Subcutaneous abdominal adipose tissue (tissue), 5 donors: ENCODE data around the gene VAV3.

Source experiments
- H3K27ac ChIP-seq: one replicate; pipeline ENCODE4 v1.7.0; 2013; ENCODE audit warnings: low read depth, mild to moderate bottlenecking, inconsistent platforms, low read length, moderate library complexity
- H3K27me3 ChIP-seq, 5 donors: one replicate each; pipeline ENCODE4 v1.7.0; 2013; ENCODE audit warnings: low read length in 5 of 5, inconsistent platforms in 1 of 5; ENCODE audit not compliant: control insufficient read depth in 5 of 5, insufficient read depth in 4 of 5
- H3K36me3 ChIP-seq, 5 donors: one replicate each; pipeline ENCODE4 v1.7.0; 2013; ENCODE audit warnings: low read length in 5 of 5; ENCODE audit not compliant: control insufficient read depth in 5 of 5, insufficient read depth in 5 of 5
- H3K4me1 ChIP-seq, 5 donors: one replicate each; pipeline ENCODE4 v1.7.0; 2013; ENCODE audit warnings: low read length in 5 of 5, mild to moderate bottlenecking in 3 of 5, moderate library complexity in 1 of 5; ENCODE audit not compliant: control insufficient read depth in 5 of 5, insufficient read depth in 5 of 5
- H3K4me3 ChIP-seq, 5 donors: one replicate each; pipeline ENCODE4 v1.7.0; 2013; ENCODE audit warnings: low read length in 5 of 5, low read depth in 1 of 5
- H3K9ac ChIP-seq, 5 donors: one replicate each; pipeline ENCODE4 v1.7.0; 2013; ENCODE audit warnings: low read length in 5 of 5, mild to moderate bottlenecking in 4 of 5, moderate library complexity in 3 of 5
- H3K9me3 ChIP-seq, 5 donors: one replicate each; pipeline ENCODE4 v1.7.0; 2013; ENCODE audit warnings: low read length in 5 of 5; ENCODE audit not compliant: control insufficient read depth in 5 of 5
- donor health status: healthy.
- donor health status: healthy.
- donor health status: healthy.
- donor health status: healthy.
- donor health status: healthy.

The VAV3 gene

GRCh38 chr1:107940017-107940577 lies 24.9 kb downstream of the VAV3 start:
- H3K36me3 ChIP-seq = no peaks in the 10 kb centered on the region
- H3K9ac ChIP-seq = no peak overlapping the region
- H3K27ac ChIP-seq = no peak overlapping the region
- peaks cover 4 to 12% (median 12%) of the 10 kb centered on the region in 5 donors for H3K4me1 ChIP-seq
- no peaks in the 10 kb centered on the region for H3K27me3 ChIP-seq
- no peak overlapping the region for H3K4me3 ChIP-seq
- H3K9me3 ChIP-seq = no peaks in the 10 kb centered on the region

GRCh38 chr1:107939256-107939655 lies 25.7 kb downstream of the VAV3 start:
- Histone ChIP-seq H3K4me1 (peaks cover 4 to 18% (median 12%) of the 10 kb centered on the region in 5 donors), H3K27ac (no peak overlapping the region), H3K4me3 (no peak overlapping the region)

GRCh38 chr1:107936498-107937481 lies 28.2 kb downstream of the VAV3 start:
- H3K9me3 ChIP-seq = no peaks in the 10 kb centered on the region
- H3K27ac ChIP-seq = peak overlapping the region; percentile 52

More at GRCh38 chr1:107939256-107939655, 25.7 kb downstream of the VAV3 start:
- H3K9ac ChIP-seq = no peak overlapping the region
- no peaks in the 10 kb centered on the region for H3K9me3 ChIP-seq
- H3K36me3 ChIP-seq = no peaks in the 10 kb centered on the region
- no peaks in the 10 kb centered on the region for H3K27me3 ChIP-seq

GRCh38 chr1:107935396-107936064 lies 29.4 kb downstream of the VAV3 start:
- no peak overlapping the region for H3K4me3 ChIP-seq
- peaks cover 4 to 18% (median 11%) of the 10 kb centered on the region in 5 donors for H3K4me1 ChIP-seq
- H3K27ac ChIP-seq = no peak overlapping the region
- no peaks in the 10 kb centered on the region for H3K36me3 ChIP-seq
- no peaks in the 10 kb centered on the region for H3K9me3 ChIP-seq
- H3K27me3 ChIP-seq = no peaks in the 10 kb centered on the region
- H3K9ac ChIP-seq = no peak overlapping the region

More at GRCh38 chr1:107936498-107937481, 28.2 kb downstream of the VAV3 start:
- peak overlapping the region in 1 of 5 donors; percentile 5 for H3K4me3 ChIP-seq
- no peaks in the 10 kb centered on the region for H3K36me3 ChIP-seq
- no peak overlapping the region for H3K9ac ChIP-seq
- H3K4me1 ChIP-seq = peaks cover 4 to 18% (median 12%) of the 10 kb centered on the region in 5 donors
- no peaks in the 10 kb centered on the region for H3K27me3 ChIP-seq

GRCh38 chr1:107934578-107934977 lies 30.4 kb downstream of the VAV3 start:
- no peak overlapping the region for H3K27ac ChIP-seq
- peaks cover 4 to 18% (median 11%) of the 10 kb centered on the region in 5 donors for H3K4me1 ChIP-seq
- no peaks in the 10 kb centered on the region for H3K27me3 ChIP-seq
- H3K9me3 ChIP-seq = no peaks in the 10 kb centered on the region
- no peak overlapping the region for H3K4me3 ChIP-seq
- no peak overlapping the region for H3K9ac ChIP-seq
- no peaks in the 10 kb centered on the region for H3K36me3 ChIP-seq

GRCh38 chr1:107933736-107934135 lies 31.2 kb downstream of the VAV3 start:
- Histone ChIP-seq H3K27ac (no peak overlapping the region), H3K9ac (no peak overlapping the region), H3K36me3 (no peaks in the 10 kb centered on the region), H3K4me3 (no peak overlapping the region), H3K9me3 (no peaks in the 10 kb centered on the region), H3K27me3 (no peaks in the 10 kb centered on the region), H3K4me1 (peaks cover 4 to 18% (median 11%) of the 10 kb centered on the region in 5 donors)

- no peak overlapping the region for H3K9ac ChIP-seq
- no peak overlapping the region for H3K27ac ChIP-seq
- H3K4me3 ChIP-seq = no peak overlapping the region
- no peaks in the 10 kb centered on the region for H3K36me3 ChIP-seq
- no peaks in the 10 kb centered on the region for H3K27me3 ChIP-seq
- H3K4me1 ChIP-seq = peaks cover 0 to 7% (median 0%) of the 10 kb centered on the region in 5 donors
- no peaks in the 10 kb centered on the region for H3K9me3 ChIP-seq
These were observed 34.7 kb downstream of the VAV3 start for GRCh38 chr1:107930292-107930691.

GRCh38 chr1:107927820-107928219 lies 37.2 kb downstream of the VAV3 start:
- Histone ChIP-seq H3K4me1 (no peaks in the 10 kb centered on the region), H3K4me3 (no peak overlapping the region), H3K9me3 (no peaks in the 10 kb centered on the region), H3K36me3 (no peaks in the 10 kb centered on the region), H3K27me3 (no peaks in the 10 kb centered on the region), H3K27ac (no peak overlapping the region), H3K9ac (no peak overlapping the region)

- H3K9me3 ChIP-seq = no peaks in the 10 kb centered on the region
- H3K9ac ChIP-seq = no peak overlapping the region
- H3K27ac ChIP-seq = no peak overlapping the region
- H3K4me1 ChIP-seq = no peaks in the 10 kb centered on the region
- H3K36me3 ChIP-seq = no peaks in the 10 kb centered on the region
- no peaks in the 10 kb centered on the region for H3K27me3 ChIP-seq
- H3K4me3 ChIP-seq = no peak overlapping the region
These were observed 38.4 kb downstream of the VAV3 start for GRCh38 chr1:107926436-107927080.
